Ramos (cell line): ENCODE measurements around the gene SOCS7.

Experiments
- in situ Hi-C: fragments of 300-500 bp; cut with MboI; formaldehyde crosslinking; loops from one replicate; pipeline ENCODE4 v1.14.3; 2022; ENCODE audit warnings: low sequenced_read_pairs; ENCODE audit not compliant: unreplicated experiment

SOCS7 gene

GRCh38 chr17:38431346-38432145, 79.9 kb downstream of the SOCS7 start:
- in situ Hi-C loops: loop anchor here (10.0 kb wide), 1 partner anchor 233 kb away; no protein-coding TSS in a partner anchor

- in situ Hi-C loops: loop anchor here (10.0 kb wide), 1 partner anchor 231 kb away; no protein-coding TSS in a partner anchor
These were observed 82.6 kb downstream of the SOCS7 start for GRCh38 chr17:38434178-38434665.

- in situ Hi-C loops: loop anchor here (10.0 kb wide), 1 partner anchor 229 kb away; no protein-coding TSS in a partner anchor
These were observed 84.2 kb downstream of the SOCS7 start for GRCh38 chr17:38435795-38436194.

GRCh38 chr17:38436386-38436785, 84.7 kb downstream of the SOCS7 start:
- in situ Hi-C loops: loop anchor here (10.0 kb wide), 1 partner anchor 228 kb away; no protein-coding TSS in a partner anchor

GRCh38 chr17:38437313-38437712, 85.7 kb downstream of the SOCS7 start:
- in situ Hi-C loops: loop anchor here (10.0 kb wide), 1 partner anchor 227 kb away; no protein-coding TSS in a partner anchor

- in situ Hi-C loops: loop anchor here (10.0 kb wide), 1 partner anchor 225 kb away; no protein-coding TSS in a partner anchor
These were observed 87.8 kb downstream of the SOCS7 start for GRCh38 chr17:38439436-38439835.

- in situ Hi-C loops: loop anchor here (5.0 kb wide), 1 partner anchor 46 kb away; no protein-coding TSS in a partner anchor
These were observed 89.2 kb downstream of the SOCS7 start for GRCh38 chr17:38440614-38441397.

- in situ Hi-C loops: loop anchor here (5.0 kb wide), 1 partner anchor 46 kb away; no protein-coding TSS in a partner anchor
These were observed 89.9 kb downstream of the SOCS7 start for GRCh38 chr17:38441429-38442061.

- in situ Hi-C loops: loop anchor here (5.0 kb wide), 1 partner anchor 45 kb away; no protein-coding TSS in a partner anchor
These were observed 90.9 kb downstream of the SOCS7 start for GRCh38 chr17:38442548-38442947.

- in situ Hi-C loops: loop anchor here (5.0 kb wide), 1 partner anchor 44 kb away; no protein-coding TSS in a partner anchor
These were observed 91.8 kb downstream of the SOCS7 start for GRCh38 chr17:38443356-38444031.

GRCh38 chr17:38444151-38444550, 92.5 kb downstream of the SOCS7 start:
- in situ Hi-C loops: loop anchor here (5.0 kb wide), 1 partner anchor 43 kb away; no protein-coding TSS in a partner anchor

- in situ Hi-C loops: no loop called here
These were observed 96.0 kb downstream of the SOCS7 start for GRCh38 chr17:38447502-38448085.

- in situ Hi-C loops: no loop called here
These were observed 96.6 kb downstream of the SOCS7 start for GRCh38 chr17:38448208-38448771.

- in situ Hi-C loops: no loop called here
These were observed 97.7 kb downstream of the SOCS7 start for GRCh38 chr17:38449364-38449763.

- in situ Hi-C loops: no loop called here
These were observed 98.9 kb downstream of the SOCS7 start for GRCh38 chr17:38450557-38451029.

- in situ Hi-C loops: no loop called here
These were observed 99.6 kb downstream of the SOCS7 start for GRCh38 chr17:38451030-38451839.

- in situ Hi-C loops: no loop called here
These were observed 100.3 kb downstream of the SOCS7 start for GRCh38 chr17:38451840-38452529.
